HK-2 (cell line): Measurements from ENCODE around the gene PDE6C.

Experiments used
- DNase-seq: peaks from one replicate; pipeline ENCODE4 v3.0.0-alpha.2; 2018; ENCODE audit not compliant: unreplicated experiment

The PDE6C gene

GRCh38 chr10:93594518-93594917, 17.8 kb upstream of the PDE6C start:
- no peak for DNase-seq

DNA sequence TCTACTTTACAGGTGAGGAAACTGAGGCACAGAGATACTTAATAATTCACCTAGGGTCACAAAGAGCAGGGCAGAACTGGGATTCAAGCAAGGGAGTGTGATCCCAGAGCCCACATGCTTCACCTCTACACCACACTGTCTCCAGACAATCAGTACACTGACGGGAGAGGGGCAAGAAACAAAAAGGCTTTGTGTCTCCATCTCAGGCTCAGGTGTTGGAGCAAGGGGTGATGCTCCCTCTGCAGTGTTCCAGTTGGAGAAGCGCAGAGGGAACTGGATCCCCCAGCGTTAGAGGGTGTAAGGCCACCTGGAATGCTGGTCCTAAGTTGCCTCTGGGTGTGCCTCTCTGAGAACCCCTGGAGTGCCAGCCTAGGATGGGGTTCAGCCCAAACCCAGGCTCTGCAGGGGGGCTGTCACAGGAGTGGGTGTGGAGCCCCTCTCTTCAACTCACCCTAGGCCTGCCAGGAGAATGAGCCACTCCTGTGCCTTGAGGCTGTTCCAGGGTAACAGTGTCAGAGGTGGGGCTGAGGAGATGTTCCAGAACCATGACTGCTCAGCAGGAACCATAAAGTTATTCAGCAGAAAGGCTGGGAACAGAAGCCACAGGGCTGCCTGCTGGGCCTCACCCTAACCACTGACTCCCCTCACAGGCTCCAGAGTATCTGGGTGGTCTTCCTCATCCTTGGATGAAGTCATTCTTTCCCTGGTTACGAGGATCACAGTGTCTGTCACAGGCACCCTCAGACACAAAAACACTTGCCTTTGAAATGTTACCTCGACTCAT, 16.8 kb upstream of the PDE6C start:
- DNase-seq, result no peak

- DNase-seq, result no peak
Measured at GRCh38 chr10:93596539-93596938, 15.8 kb upstream of the PDE6C start.

GRCh38 chr10:93597075-93597599, 15.2 kb upstream of the PDE6C start:
- no peak for DNase-seq

DNA sequence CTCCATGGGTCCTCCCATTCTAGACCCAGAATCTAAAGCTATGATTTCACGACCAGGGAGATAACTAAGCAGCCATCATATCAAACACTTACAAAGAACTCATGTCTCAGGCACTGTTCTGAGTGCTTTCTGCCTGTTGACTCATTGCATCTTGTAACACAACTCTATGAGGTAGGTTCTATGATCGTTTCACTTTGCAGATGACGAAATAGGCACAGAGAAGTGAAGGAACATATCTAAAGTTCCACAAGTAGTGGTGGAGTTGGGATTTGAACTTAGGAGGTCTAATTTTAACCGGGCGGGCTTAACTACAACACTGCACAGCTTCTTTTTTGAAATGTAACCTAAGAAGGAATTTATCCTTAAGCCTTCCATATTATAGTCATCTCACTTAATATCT, 14.2 kb upstream of the PDE6C start:
- DNase-seq, result no peak

DNA sequence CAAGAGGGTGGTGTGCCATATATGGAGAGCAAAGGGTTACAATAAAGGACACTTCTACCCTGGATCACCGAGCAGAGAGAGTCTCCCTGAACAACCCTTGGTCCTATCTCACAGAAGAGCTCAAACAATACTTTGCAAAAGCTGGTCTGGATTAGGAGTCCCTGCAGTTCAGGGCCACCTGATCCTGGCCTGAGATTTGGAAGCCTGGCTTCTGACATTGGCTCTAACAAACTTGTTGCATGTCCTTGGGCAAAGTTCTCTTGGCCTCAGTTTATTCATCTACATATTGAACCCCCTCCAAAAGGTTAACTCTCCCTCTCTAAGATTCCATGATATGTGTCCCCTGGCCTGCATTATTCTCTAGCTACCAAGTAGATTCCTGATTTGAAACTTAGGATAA, 13.0 kb upstream of the PDE6C start:
- DNase-seq, result no peak

- DNase-seq, result no peak
Measured at GRCh38 chr10:93599778-93600177, 12.6 kb upstream of the PDE6C start.

DNA sequence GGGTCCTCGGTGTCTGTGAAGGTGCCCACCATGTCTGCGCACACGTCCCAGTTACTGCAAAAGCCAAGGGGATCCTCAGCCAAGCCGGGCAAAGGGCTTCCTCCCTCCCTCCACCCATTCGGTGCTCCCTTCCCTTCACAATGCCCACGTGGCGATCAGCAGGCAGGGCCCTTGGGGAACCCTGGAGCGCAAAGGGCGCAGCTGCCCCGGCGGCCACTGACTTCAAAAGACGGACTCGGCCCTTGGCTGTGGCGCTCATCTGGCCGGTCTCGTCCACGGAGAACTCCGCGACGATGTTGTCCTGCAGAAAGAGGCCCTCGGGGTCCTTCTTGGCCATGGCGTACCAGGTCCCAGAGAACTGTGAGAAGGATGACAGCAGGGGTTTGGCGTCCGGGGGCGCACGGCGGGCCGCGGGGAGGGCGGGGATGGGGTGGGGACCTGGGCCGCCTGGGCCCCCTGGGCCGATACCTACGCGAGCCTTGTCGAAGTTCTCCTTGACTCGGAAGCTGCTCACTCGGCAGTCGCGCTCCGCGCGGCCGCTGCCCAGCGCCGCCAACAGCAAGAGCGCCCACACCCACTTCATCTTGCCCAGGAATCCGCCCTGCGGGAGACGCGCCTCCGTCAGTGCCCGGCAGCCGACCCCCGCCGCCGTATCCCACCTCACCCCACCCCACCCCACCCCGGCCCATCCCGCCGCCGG, 11.7 kb upstream of the PDE6C start:
- DNase-seq, result no peak

DNA sequence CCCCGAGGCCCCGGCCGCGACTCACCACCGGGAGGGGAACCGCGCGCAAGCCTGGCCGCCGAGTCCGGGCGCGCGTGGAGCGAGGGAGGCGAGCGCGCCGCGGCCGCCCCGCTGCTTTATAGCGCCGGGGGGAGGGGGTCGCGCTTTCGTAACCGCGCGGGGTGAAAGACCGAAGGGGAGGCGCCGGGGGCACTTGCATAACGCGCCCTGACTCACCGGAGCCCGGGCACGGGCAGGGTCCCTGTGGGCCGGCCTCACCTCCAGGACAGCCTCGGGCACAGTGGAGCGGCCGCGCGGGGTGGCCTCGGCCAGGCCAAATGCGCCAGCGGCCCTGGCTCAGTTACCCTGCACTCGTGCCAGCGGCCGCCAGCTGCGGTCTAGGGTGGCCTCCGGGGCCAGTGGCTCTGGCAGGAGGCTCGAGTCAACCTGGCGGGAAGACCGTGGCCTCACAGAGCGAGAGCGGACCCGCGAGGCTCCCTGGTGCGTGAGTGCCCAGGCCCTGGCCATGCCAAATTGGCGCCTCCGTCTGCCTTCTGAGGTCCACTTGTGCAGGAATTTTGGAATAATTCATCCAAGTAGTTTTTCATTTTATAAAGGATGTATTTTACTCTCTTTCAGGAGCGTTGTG, 11.1 kb upstream of the PDE6C start, which contains the start of gene RBP4:
RBP4 (minus strand) TSS at position 90 of the 628 bp plus-strand sequence. CDS start 207 bp downstream, outside the sequence.
- no peak for DNase-seq

DNA sequence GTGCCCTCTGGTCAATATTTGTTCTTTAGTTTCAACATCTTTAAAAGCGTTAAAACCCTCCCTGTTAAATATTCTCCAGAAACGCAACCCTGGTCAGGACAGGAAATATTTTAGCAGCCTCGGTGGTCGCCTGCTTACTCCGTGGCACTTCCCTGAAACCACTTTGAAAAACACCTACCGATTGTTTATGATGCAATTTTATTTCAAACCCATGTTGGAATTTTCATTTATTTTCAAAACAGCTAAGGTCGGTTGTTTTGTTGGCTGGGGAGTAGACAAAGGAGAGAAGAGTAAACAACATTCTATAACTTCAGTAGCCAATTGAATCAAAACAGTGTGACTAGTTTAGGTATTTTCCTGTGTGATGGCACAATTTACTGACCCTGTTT, 10.6 kb upstream of the PDE6C start:
- DNase-seq, result no peak

DNA sequence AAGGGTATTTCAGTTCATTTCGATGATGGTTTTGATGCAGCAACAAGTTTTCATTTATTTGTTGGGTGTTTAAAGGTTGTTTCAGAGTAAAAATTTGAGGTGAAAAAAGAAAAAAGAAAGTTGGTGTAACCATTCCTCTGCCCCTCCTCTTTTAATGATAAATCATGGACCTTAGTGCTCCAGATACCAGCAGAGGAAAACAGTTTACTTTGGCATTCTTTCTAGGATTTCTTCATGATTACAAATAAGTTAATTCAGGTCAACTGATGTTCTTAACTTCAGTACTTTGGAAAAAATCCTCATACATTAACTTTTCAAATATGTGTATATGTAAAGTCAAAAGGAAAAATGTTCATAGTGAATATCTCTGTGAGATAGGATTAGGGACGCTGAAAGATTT, 9.3 kb upstream of the PDE6C start:
- DNase-seq, result no peak

DNA sequence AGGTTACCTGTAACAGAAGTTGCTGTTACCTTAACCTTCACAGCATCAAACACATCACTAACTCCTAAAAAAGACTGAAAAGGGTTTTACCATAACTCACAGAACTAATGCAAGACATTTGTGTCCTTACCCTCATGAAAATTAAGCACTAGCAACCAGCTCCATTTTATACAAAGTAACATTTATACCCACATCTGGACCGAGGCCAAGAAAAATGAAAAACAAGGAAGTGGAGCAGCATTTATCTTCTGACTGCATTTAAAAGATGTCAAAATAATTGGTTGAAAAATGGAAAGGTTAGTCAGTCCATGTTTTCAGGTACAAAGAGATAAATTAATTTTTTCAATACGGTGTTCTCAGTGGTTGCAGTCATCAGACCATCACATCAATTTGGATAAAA, 8.2 kb upstream of the PDE6C start:
- no peak for DNase-seq

GRCh38 chr10:93608421-93608820, 3.9 kb upstream of the PDE6C start:
- no peak for DNase-seq

GRCh38 chr10:93613126-93613525, 789 bp downstream of the PDE6C start:
- no peak for DNase-seq

DNA sequence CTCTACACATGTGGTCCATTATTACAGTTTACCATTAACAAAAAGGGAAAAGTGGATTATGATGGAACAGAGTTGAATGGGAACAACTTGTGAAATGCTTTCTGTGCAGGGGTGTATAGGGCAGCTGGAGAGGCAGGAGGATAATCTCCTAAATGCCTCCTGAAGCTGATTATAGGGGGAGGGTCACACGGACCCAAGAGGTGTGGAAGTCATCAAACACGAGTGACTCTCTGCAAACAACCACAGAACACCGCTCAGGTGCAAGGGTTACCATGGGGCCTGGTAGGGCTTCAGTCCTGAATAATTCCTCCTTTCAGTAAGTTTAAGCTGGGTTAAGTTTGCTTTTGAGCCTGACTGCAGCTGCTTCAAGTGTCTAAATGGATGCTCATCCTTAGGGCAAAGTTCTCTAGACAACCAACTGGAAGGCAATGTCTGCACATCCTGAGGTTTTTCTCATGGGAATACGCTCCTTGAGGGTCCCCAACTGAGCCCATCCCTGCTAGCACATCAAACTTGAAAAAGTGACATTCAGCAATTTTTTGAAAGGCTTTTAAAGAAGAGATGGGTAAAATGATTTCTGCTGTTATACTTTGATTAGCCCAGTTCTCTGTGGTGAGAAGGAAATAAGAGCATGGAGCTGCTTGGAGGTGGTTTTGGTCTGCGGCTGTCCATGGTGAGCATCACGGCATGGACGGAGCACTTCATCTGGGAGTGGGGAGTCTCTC, 1.9 kb downstream of the PDE6C start:
- no peak for DNase-seq

- DNase-seq, result no peak
Measured at GRCh38 chr10:93615576-93616235, 3.4 kb downstream of the PDE6C start.

DNA sequence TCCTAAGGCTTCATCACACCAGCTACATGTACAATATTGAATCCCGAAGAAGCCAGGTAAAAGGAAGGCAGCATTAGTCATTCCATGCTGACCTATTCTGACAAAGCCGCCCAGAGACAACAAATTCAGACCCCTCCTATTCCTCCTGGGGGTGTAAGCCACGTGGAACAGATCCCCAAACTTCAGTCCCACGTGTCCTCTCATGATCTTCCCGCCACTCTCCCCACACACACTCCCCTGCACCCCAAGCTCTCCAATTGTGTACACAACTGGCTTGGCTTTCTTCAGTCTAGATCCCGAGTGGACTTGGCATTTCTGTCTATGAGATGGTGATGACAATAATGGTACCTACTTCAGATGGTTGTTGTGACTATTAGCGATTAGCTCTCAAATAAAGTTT, 8.6 kb downstream of the PDE6C start:
- no peak for DNase-seq

GRCh38 chr10:93622942-93623341, 10.6 kb downstream of the PDE6C start:
- DNase-seq, result no peak

DNA sequence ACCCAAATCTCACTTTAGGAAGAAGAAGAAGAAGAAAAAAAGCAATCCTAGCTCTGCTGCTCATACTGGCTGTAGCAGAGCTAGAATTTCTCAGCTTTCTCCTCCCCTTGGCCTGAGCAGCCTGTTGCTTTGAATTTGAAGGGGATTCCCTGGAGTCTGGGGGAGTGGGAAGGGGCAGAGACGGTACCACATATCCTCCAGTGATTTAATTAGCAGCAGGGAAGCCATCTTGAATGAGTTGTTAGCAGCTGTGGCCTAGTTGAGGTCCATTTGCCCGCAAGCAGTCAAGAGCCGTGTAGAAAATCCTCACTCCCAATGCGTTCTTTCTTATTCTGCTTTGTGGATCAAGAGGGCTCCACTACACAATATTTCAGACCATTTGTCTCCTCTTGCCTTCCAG, 16.5 kb downstream of the PDE6C start:
- no peak for DNase-seq

GRCh38 chr10:93629647-93630305, 17.4 kb downstream of the PDE6C start:
- no peak for DNase-seq
